Suppressor macrophage (primary cell): Measurements from ENCODE around the gene DNAJC15.
"Not testable (repeated sequence)": the region's sequence is repeated elsewhere in the genome, so short reads cannot be mapped to it uniquely, and the experiment has no call there.

ENCODE experiments used
- DNase-seq, 4 experiments: peaks; one replicate each; pipeline ENCODE4 v3.0.0-alpha.2; 2020 to 2022

The DNAJC15 gene

GRCh38 chr13:43005460-43006236, 17.7 kb upstream of the DNAJC15 start:
- no peak for DNase-seq

GRCh38 chr13:43006893-43007631, 16.3 kb upstream of the DNAJC15 start:
- no peak for DNase-seq

GRCh38 chr13:43008596-43008995, 14.8 kb upstream of the DNAJC15 start:
- no peak for DNase-seq

GRCh38 chr13:43009506-43009905, 13.9 kb upstream of the DNAJC15 start:
- no peak for DNase-seq

DNA sequence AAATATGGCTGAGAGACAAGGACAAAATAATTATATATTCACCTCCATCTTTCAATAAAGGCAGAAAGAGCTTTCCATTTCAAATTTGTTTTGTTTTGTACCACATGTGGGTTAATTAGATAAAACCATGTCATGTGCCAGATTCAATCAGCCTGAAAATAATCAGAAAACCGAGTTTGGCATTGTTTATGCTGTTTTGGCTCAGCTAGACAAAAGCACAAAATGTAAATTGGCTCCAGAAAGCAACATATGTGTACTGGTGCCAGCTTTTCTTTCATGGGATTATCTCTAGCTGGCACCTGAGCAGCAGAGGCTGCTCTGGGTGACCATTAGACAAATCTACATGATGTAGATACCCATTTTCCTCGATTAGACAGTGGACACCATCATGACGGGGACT, 9.2 kb upstream of the DNAJC15 start:
- DNase-seq = no peak

- DNase-seq = no peak
Measured at GRCh38 chr13:43016226-43016625, 7.2 kb upstream of the DNAJC15 start.

GRCh38 chr13:43019811-43020210, 3.6 kb upstream of the DNAJC15 start:
- no peak for DNase-seq

DNA sequence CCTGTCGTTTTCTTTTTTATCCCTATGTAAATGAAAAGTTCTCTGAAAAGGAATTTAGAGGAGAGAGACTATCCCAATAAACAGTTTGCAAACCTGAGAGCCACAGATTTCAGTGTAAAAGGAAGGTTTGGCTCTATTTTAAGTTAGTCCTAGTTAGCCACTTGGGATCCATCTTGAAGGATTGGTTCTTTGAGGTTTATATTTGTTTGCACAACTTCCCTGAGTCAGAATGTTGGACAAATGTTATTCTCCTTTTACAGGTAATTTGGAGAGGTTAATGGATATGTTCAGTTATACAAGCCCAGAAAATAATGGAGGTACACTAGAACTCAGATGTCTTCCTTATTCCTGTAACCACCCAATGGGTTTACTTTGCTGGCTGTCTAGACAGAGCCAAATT, 2.6 kb upstream of the DNAJC15 start:
- no peak for DNase-seq

- DNase-seq = no peak
Measured at GRCh38 chr13:43021926-43022670, 1.3 kb upstream of the DNAJC15 start.

GRCh38 chr13:43022934-43023288, 475 bp upstream of the DNAJC15 start:
- DNase-seq = no peak

DNA sequence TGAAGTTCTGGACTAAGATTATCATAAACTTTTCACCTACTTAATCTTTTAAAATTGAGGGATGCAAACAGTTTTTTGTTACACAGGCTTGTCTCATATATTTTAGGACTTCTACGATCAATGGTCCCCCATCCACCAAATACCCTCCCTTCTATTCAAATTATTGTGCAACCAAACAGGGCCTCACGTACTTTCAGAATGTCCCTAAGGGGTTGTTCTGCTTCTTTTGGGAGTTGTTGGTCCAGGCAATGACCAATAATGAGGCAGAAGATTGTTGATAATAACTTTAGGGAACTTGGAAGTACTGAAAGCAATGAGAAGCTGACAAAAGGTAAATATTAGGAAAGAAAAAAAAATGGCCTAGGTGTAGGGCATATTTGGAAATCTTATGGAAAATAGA, 2.9 kb downstream of the DNAJC15 start:
- peak in 2 of 4 experiments; percentile 2 to 16 for DNase-seq

GRCh38 chr13:43030548-43030947, 7.2 kb downstream of the DNAJC15 start:
- no peak for DNase-seq

DNA sequence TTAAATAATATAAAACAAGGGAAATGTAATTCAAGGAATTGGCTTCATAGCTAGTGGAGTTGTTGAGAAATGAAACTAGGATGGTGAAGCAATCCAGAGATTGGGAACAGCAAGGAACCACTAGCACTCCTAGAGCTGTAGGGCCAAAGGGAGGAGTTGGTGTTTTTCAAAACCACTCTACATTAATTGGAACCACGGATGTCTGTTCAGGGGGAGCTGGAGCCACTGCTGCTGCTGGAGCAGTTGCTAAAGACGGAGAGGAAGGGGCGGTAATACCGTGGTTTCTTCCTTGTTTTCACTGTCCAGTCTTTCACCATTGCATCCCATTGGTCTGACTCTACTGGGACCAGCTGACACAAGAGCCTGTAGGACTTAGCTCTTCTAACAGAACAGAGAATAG, 8.5 kb downstream of the DNAJC15 start:
- DNase-seq = peak in 1 of 4 experiments; percentile 12

DNA sequence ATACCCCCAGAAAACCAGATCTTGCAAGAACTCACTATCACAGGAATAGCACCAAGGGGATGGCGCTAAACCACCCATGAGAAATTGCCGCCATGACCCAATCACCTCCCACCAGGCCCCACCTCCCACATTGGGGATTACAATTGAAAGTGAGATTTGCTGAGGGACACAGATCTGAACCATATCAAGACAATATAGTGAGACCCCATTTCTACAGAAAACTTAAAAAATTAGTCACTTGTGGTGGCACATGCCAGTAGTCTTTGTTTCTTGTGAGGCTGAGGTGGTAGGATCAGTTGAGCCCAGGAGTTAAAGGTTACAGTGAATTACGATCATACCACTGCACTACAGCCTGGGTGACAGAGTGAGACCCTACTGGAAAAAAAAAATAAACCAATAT, 9.7 kb downstream of the DNAJC15 start:
- no peak for DNase-seq

DNA sequence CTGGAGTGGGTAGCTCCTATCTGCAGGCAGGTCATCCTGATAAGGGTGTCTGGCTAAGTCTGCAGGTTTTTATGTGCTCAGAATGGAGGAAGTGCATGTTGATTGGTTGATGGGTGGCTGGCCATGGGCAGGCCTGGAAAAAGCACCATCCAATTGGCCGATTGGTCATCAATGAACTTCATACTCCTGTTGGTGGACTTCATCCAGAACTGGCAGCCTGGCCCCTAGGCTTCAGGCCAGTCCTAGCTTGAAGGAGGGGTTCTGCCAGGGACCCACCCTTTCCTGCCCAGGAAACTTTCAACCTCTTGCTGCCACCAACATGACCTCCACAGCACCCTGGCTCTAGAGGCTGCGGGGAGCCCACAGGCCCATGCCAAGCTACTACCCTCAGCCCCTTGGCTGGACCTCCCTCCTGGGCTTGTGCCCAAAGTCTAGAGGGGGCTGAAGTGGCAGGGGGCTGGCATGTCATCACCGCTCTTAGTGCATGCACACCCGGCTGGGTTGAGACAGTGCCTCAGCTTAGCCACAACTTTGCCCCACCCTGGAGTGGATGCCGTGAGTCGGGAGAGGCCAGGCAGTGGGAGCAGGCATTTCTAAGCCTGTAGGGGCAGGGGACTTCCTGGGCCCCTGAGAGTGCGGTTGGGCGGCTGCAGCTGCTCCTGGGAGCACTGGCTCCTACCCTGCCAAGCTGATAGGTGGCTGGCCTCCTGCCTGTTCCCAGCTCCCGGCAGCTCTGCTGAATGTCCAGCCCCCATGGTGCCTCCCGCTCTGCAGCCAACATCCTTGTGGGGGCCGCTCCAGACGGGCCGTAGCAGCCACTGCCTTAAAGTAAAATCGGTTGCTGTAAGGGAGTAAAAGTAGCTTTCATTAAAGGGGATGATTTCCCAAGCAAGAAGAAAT, 13.2 kb downstream of the DNAJC15 start:
- DNase-seq = no peak

GRCh38 chr13:43039966-43040365, 16.6 kb downstream of the DNAJC15 start:
- no peak for DNase-seq

GRCh38 chr13:43040581-43041368, 17.4 kb downstream of the DNAJC15 start:
- DNase-seq = not testable (repeated sequence)

- DNase-seq = no peak
Measured at GRCh38 chr13:43041369-43041921, 18.1 kb downstream of the DNAJC15 start.

DNA sequence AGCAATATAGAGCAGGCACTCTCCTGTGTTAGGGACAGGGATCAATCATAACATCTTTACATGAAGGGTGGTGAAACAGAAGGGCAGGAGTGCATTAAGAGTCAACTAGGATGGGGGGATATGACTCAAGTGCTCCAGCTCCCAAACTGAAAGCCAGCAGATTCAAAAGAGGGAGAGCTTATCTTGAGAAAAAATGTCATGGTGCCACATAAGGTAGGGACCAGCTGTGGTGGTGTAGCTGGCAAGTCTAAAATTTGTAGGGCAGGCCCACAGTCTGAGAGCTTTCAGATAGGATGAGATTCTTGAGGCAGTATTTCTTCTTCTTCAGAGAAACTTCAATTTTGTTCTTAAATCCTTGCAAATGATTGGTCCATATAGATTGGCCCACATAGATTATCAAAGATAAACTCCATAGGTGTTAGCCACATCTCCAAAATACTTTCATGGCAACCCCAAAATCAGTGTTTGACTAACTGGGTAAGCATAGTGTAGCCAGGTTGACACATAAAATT, 19.1 kb downstream of the DNAJC15 start:
- no peak for DNase-seq

DNA sequence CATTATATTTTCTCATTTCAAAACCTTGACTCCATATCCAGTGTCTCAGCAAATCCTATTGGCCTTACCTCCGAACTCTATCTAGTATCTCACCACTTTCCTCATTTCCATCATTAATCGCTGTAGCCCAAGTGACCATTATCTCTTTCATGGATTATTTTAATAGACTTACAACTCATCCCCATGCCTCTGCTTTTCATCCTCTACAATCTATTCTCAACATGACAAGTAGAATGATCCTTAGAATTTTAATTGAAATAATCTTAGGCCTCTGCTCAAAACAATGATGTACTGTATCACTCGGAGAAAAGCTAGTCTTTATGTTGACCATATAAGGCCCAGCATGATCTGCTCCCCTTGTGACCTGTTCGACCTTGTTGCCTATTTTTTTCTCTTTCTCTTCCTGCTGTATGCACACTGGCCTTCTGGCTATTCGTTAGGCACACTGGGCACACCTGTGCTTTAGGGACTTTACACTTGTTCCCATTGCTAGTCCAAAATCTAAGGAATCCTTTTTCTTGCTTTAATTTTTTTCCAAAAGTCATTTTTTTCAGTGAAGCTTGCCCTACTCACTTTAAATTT, 21.4 kb downstream of the DNAJC15 start:
- no peak for DNase-seq
